Esophagus (tissue), 2 donors: ENCODE measurements around the gene MYO7A. TPM values are rescaled to one million over a fixed set of nuclear protein-coding genes. Genes with fewer than 3 reads are reported as not detected.
A peak's percentile ranks its signal among the peaks of the same experiment; 100 is the strongest.

Source experiments
- H3K27ac ChIP-seq, 2 donors: one replicate each; pipeline ENCODE4 v1.5.1; 2013; ENCODE audit warnings: low read depth in 2 of 2, mild to moderate bottlenecking in 2 of 2, inconsistent platforms in 1 of 2, low read length in 1 of 2, moderate library complexity in 1 of 2
- H3K27me3 ChIP-seq, 2 donors: one replicate each; pipeline ENCODE4 v1.6.1; 2013; ENCODE audit warnings: low read length in 2 of 2, control low read depth in 1 of 2, mild to moderate bottlenecking in 1 of 2; ENCODE audit not compliant: insufficient read depth in 2 of 2, control insufficient read depth in 1 of 2
- H3K36me3 ChIP-seq, 2 donors: one replicate each; pipeline ENCODE4 v1.6.1; 2013; ENCODE audit warnings: low read length in 1 of 2; ENCODE audit not compliant: control insufficient read depth in 2 of 2, insufficient read depth in 2 of 2
- H3K4me1 ChIP-seq, 2 donors: one replicate each; pipeline ENCODE4 v1.6.1; 2013; ENCODE audit warnings: low read length in 1 of 2; ENCODE audit not compliant: control insufficient read depth in 2 of 2, insufficient read depth in 2 of 2
- H3K4me3 ChIP-seq, 2 donors: one replicate each; pipeline ENCODE4 v1.5.1; 2013; ENCODE audit warnings: low read length in 2 of 2, mild to moderate bottlenecking in 2 of 2, low read depth in 1 of 2, moderate library complexity in 1 of 2
- H3K9me3 ChIP-seq, 2 donors: one replicate each; pipeline ENCODE4 v1.6.1; 2013; ENCODE audit warnings: mild to moderate bottlenecking in 2 of 2, low read depth in 1 of 2, low read length in 1 of 2, moderate library complexity in 1 of 2; ENCODE audit not compliant: control insufficient read depth in 2 of 2, insufficient read depth in 1 of 2
- WGBS, 2 donors: extraction: QIAGEN DNeasy Blood & Tissue Kit; methylation state at CpG; one replicate each; pipeline ENCODE4 v1.1.7; 2013; 5-methylcytosine and 5-hydroxymethylcytosine counted together
- polyA plus RNA-seq, 2 donors: library from polyadenylated mRNA; stranded (reverse); fragments of 200-250 nt; gene quantifications; one replicate each; pipeline ENCODE4 v1.2.3, GENCODE V29; 2013
- donor health status: healthy with polysubstance abuse.
- donor health status: Bipolar disorder and iron deficiency.

Gene MYO7A
- 1 to 10 TPM; 1.1 to 1.2 TPM for polyA plus RNA-seq

GRCh38 chr11:77127920-77128691 lies at the start of gene MYO7A:
MYO7A (plus strand) TSS chr11:77128246; CDS start chr11:77130635, 2,389 bp downstream.
- Histone ChIP-seq H3K27ac (no peak within 1 kb of the TSS), H3K9me3 (no peaks in the 10 kb centered on the region), H3K4me3 (peak within 1 kb of the TSS in 1 of 2 donors; percentile 34), H3K36me3 (peaks cover 0 to 7% of the 10 kb centered on the region in 2 donors), H3K27me3 (no peaks in the 10 kb centered on the region), H3K4me1 (peaks cover 4 to 12% of the 10 kb centered on the region in 2 donors)
- 28 to 29% methylated on average over 19 to 20 of the region's 20 CpGs for WGBS, 2 donors

GRCh38 chr11:77079666-77080065 lies 48.4 kb upstream of the MYO7A start:
- no peaks in the 10 kb centered on the region for H3K27me3 ChIP-seq
- H3K36me3 ChIP-seq, result no peaks in the 10 kb centered on the region
- H3K9me3 ChIP-seq, result no peaks in the 10 kb centered on the region
- no peak overlapping the region for H3K27ac ChIP-seq
- peaks cover 9 to 19% of the 10 kb centered on the region in 2 donors for H3K4me1 ChIP-seq
- WGBS, 2 donors, result 96 to 97% methylated on average over 2 of the region's 2 CpGs
- no peak overlapping the region for H3K4me3 ChIP-seq

GRCh38 chr11:77080643-77081210 lies 47.3 kb upstream of the MYO7A start:
- no peaks in the 10 kb centered on the region for H3K36me3 ChIP-seq
- no peak overlapping the region for H3K4me3 ChIP-seq
- H3K4me1 ChIP-seq, result peaks cover 9 to 11% of the 10 kb centered on the region in 2 donors
- H3K27me3 ChIP-seq, result no peaks in the 10 kb centered on the region
- 92 to 100% methylated on average over 2 of the region's 2 CpGs for WGBS, 2 donors
- H3K9me3 ChIP-seq, result no peaks in the 10 kb centered on the region
- H3K27ac ChIP-seq, result no peak overlapping the region

- no peak overlapping the region for H3K4me3 ChIP-seq
- no peaks in the 10 kb centered on the region for H3K9me3 ChIP-seq
- WGBS, 2 donors, result 88 to 92% methylated on average over 9 of the region's 9 CpGs
- H3K27me3 ChIP-seq, result no peaks in the 10 kb centered on the region
- no peak overlapping the region for H3K27ac ChIP-seq
- peaks cover 9 to 11% of the 10 kb centered on the region in 2 donors for H3K4me1 ChIP-seq
- H3K36me3 ChIP-seq, result no peaks in the 10 kb centered on the region
Measured at GRCh38 chr11:77081381-77081851, 46.6 kb upstream of the MYO7A start.

- no peak overlapping the region for H3K4me3 ChIP-seq
- peak overlapping the region in 1 of 2 donors; percentile 28 for H3K27ac ChIP-seq
- WGBS, 2 donors, result 64 to 71% methylated on average over 11 of the region's 11 CpGs
- H3K36me3 ChIP-seq, result peaks cover 0 to 4% of the 10 kb centered on the region in 2 donors
- no peaks in the 10 kb centered on the region for H3K27me3 ChIP-seq
- no peaks in the 10 kb centered on the region for H3K9me3 ChIP-seq
- peaks cover 14 to 18% of the 10 kb centered on the region in 2 donors for H3K4me1 ChIP-seq
Measured at GRCh38 chr11:77081976-77082836, 45.8 kb upstream of the MYO7A start.

GRCh38 chr11:77082838-77083565 lies 45.0 kb upstream of the MYO7A start:
- no peaks in the 10 kb centered on the region for H3K9me3 ChIP-seq
- peak overlapping the region; percentile 5 to 61 for H3K27ac ChIP-seq
- peaks cover 16 to 23% of the 10 kb centered on the region in 2 donors for H3K4me1 ChIP-seq
- H3K36me3 ChIP-seq, result peaks cover 0 to 4% of the 10 kb centered on the region in 2 donors
- WGBS, 2 donors, result 75% methylated on average over 15 of the region's 15 CpGs
- no peak overlapping the region for H3K4me3 ChIP-seq
- H3K27me3 ChIP-seq, result no peaks in the 10 kb centered on the region

- Histone ChIP-seq H3K9me3 (no peaks in the 10 kb centered on the region), H3K4me1 (peaks cover 16 to 27% of the 10 kb centered on the region in 2 donors), H3K36me3 (peaks cover 0 to 4% of the 10 kb centered on the region in 2 donors), H3K27ac (peak overlapping the region in 1 of 2 donors; percentile 61), H3K4me3 (no peak overlapping the region), H3K27me3 (no peaks in the 10 kb centered on the region)
- WGBS, 2 donors, result 91 to 92% methylated on average over 12 of the region's 12 CpGs
Measured at GRCh38 chr11:77083566-77084245, 44.3 kb upstream of the MYO7A start.

GRCh38 chr11:77084581-77085191 lies 43.4 kb upstream of the MYO7A start:
- Histone ChIP-seq H3K9me3 (no peaks in the 10 kb centered on the region), H3K36me3 (peaks cover 0 to 4% of the 10 kb centered on the region in 2 donors), H3K27ac (peak overlapping the region in 1 of 2 donors; percentile 13)

More at GRCh38 chr11:77084581-77085191, 43.4 kb upstream of the MYO7A start:
- Histone ChIP-seq H3K4me1 (peaks cover 16 to 36% of the 10 kb centered on the region in 2 donors), H3K4me3 (peak overlapping the region in 1 of 2 donors; percentile 19), H3K27me3 (no peaks in the 10 kb centered on the region)
- WGBS, 2 donors, result 86 to 91% methylated on average over 25 of the region's 25 CpGs
